Cardiac muscle cell (in vitro differentiated cells and primary cell): ENCODE results near the gene HIVEP3. TPM values are rescaled to one million over a fixed set of nuclear protein-coding genes. Genes with fewer than 3 reads are reported as not detected.

Source experiments
- DNase-seq, 2 donors: peaks; one replicate each; pipeline versions ENCODE4 v3.0.0 to v3.0.0-alpha.2; 2010 to 2017; ENCODE audit warnings: low read depth in 1 of 2, low spot score in 1 of 2
- H3K27ac ChIP-seq: fragments of 200-600 bp; sonication (generic); 2 replicates; pipeline ENCODE4 v1.5.1; 2016
- H3K27me3 ChIP-seq: fragments of 200-600 bp; sonication (generic); 2 replicates; pipeline ENCODE4 v1.6.0; 2016; ENCODE audit warnings: control low read depth
- H3K36me3 ChIP-seq: fragments of 200-600 bp; sonication (generic); 2 replicates; pipeline ENCODE4 v1.5.1; 2016; ENCODE audit warnings: control low read depth
- H3K4me1 ChIP-seq: fragments of 200-600 bp; sonication (generic); 2 replicates; pipeline ENCODE4 v1.8.1; 2017; ENCODE audit warnings: low read depth, mild to moderate bottlenecking, mixed run types
- H3K4me3 ChIP-seq: fragments of 200-600 bp; sonication (generic); 2 replicates; pipeline ENCODE4 v1.5.1; 2016; ENCODE audit warnings: mild to moderate bottlenecking
- H3K9me3 ChIP-seq: fragments of 200-600 bp; sonication (generic); 2 replicates; pipeline ENCODE4 v1.5.1; 2017; ENCODE audit warnings: low read depth, mild to moderate bottlenecking, control low read depth
- CTCF ChIP-seq: IDR thresholded peaks from 2 replicates; pipeline ENCODE4 v1.5.1; 2012; ENCODE audit warnings: low read depth, mild to moderate bottlenecking, low read length
- polyA plus RNA-seq: library from polyadenylated mRNA; unstranded; fragments of >200 nt; fragmentation: Nextera tagmentation; extraction: Ambion mirVana; gene quantifications from 2 replicates; pipeline ENCODE4 v1.2.1, GENCODE V29; 2016
- total RNA-seq: library from RNA; depleted of rRNA; stranded (reverse); fragments of >200 nt; gene quantifications from 2 replicates; pipeline ENCODE4 v1.2.3, GENCODE V29; 2016

HIVEP3 gene
- total and polyA plus RNA-seq, 2 experiments from 2014 or later, result 0.42 to 0.62 TPM

- no peak for TF ChIP-seq CTCF
- Histone ChIP-seq H3K27me3 (no peaks in the 10 kb centered on the region), H3K27ac (no peak overlapping the region), H3K4me3 (no peak overlapping the region), H3K36me3 (no peaks in the 10 kb centered on the region), H3K4me1 (peaks cover 5% of the 10 kb centered on the region), H3K9me3 (no peaks in the 10 kb centered on the region)
- no peak for DNase-seq
Observed at GRCh38 chr1:41749991-41750745, 168.6 kb downstream of the HIVEP3 start.

- TF ChIP-seq CTCF, result no peak
- H3K36me3 ChIP-seq, result no peaks in the 10 kb centered on the region
- no peak for DNase-seq
- no peak overlapping the region for H3K27ac ChIP-seq
- H3K9me3 ChIP-seq, result no peaks in the 10 kb centered on the region
- no peak overlapping the region for H3K4me3 ChIP-seq
- no peaks in the 10 kb centered on the region for H3K4me1 ChIP-seq
- H3K27me3 ChIP-seq, result no peaks in the 10 kb centered on the region
Observed at GRCh38 chr1:41745022-41745421, 173.7 kb downstream of the HIVEP3 start.

- H3K9me3 ChIP-seq, result no peaks in the 10 kb centered on the region
- no peak overlapping the region for H3K27ac ChIP-seq
- peaks cover 4% of the 10 kb centered on the region for H3K4me1 ChIP-seq
- no peak overlapping the region for H3K4me3 ChIP-seq
- DNase-seq, result no peak
- no peaks in the 10 kb centered on the region for H3K36me3 ChIP-seq
- TF ChIP-seq CTCF, result no peak
- no peaks in the 10 kb centered on the region for H3K27me3 ChIP-seq
Observed at GRCh38 chr1:41743366-41743765, 175.4 kb downstream of the HIVEP3 start.

GRCh38 chr1:41742219-41742618 lies 176.5 kb downstream of the HIVEP3 start:
- no peaks in the 10 kb centered on the region for H3K9me3 ChIP-seq
- H3K36me3 ChIP-seq, result no peaks in the 10 kb centered on the region
- H3K27me3 ChIP-seq, result no peaks in the 10 kb centered on the region
- no peak overlapping the region for H3K27ac ChIP-seq
- peak in 1 of 2 donors; percentile 51 for DNase-seq
- H3K4me3 ChIP-seq, result no peak overlapping the region
- no peak for TF ChIP-seq CTCF
- peaks cover 4% of the 10 kb centered on the region for H3K4me1 ChIP-seq

- Histone ChIP-seq H3K36me3 (no peaks in the 10 kb centered on the region), H3K4me3 (no peak overlapping the region), H3K9me3 (no peaks in the 10 kb centered on the region), H3K4me1 (peaks cover 6% of the 10 kb centered on the region), H3K27ac (no peak overlapping the region), H3K27me3 (no peaks in the 10 kb centered on the region)
- DNase-seq, result no peak
- TF ChIP-seq CTCF, result no peak
Observed at GRCh38 chr1:41741244-41741643, 177.5 kb downstream of the HIVEP3 start.
